ENCODE data around the gene D2HGDH.
A peak's percentile ranks its signal among the peaks of the same experiment; 100 is the strongest.

Gene D2HGDH

DNA sequence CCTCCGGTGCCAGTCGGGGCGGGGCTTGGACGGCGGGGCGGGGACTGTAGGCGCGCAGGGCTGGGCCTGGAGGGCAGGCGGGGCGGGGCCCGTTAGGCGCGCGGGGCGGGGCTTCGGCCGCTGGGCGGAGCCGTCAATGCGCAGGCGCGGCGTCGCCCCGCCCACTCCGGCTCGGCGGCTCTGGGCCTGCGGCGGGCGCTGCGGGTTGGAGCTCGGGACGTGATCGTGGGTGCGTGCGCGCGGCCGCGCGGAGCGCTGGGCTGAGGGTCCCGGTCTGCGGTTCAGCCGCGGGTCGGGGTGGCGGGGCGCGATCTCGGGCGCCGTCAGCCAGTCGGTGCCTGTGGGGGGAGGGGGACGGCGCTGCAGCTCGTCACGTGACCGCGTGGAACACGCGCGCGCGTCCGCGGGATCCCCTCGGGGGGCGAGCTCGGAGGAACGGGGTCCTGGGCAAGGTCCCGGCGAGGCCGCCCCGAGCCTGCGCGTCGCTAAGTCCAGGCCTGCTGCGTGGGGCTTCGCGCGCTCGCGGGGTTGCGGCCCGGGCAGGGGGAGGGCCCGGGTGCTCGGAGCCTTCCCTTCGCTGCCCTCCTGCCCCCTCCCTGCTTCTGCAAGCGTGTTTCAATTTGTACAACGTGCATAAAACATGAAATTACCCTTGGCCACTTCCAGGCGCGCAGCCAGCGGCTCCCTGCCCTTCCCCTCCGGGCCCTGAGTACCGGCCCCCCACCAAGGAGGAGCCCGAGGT is at the start of gene D2HGDH:
Gene D2HGDH (plus strand): TSS at position 164 of the 742 bp plus-strand sequence. CDS start 595 bp downstream, outside the sequence.
- no peak for FAIRE-seq

DNA sequence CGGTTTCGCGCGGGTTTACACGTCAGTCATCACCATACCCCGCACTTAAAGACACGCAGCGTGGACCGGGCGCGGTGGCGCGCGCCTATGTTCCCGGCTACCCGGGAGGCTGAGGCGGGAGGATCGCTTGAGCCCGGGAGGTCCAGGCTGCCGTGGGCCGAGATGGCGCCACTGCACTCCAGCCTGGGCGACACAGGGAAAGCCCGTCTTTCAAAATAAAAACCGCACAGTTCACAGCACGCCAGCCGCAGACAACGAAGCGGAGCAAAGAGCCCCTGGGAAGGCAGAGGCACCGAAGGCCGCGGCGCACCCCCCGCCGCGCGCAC is 48.1 kb upstream of the D2HGDH start:
- no peak for FAIRE-seq

DNA sequence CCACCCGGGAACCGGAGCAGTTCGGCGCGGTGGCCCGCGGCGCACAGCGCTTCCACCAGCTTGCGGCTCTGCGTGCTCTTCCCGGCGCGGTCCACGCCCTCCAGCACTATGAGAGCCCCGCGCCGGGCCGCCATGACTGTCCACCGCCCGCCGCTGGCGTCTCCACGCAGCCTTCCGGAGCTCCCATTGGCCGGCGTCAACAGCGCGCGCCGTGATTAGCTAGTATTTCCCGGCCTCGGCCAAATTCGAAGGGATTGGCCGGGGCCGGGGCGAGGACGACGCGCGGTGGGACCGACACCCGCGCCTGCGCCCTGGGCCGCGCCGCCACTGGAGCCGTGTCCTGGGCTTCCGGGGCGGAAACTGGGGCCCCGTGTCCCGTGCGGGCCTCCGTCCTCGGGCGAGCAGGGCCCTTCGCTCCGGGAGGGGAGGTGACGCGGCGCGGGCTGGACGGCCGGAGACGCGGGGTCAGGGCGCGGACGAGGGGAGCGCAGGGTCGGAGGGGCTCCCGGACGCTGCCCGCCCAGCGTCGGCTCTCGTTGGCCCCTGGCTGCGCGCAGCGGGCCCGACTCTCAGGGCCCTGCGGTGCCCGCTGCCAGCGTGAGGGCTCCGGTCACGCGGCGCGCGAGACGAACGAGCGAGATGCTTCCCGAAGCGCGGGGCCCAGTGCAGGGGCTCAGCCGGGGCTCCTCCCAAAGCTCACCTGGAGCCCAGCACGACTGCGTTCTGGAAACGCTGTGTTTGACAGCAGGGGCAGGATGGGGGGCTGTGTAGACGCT is 47.6 kb upstream of the D2HGDH start, which contains the start of gene DTYMK:
Gene DTYMK (minus strand): TSS at position 166 of the 776 bp plus-strand sequence. CDS start 32 bp downstream, at position 134.
- FAIRE-seq = no peak

DNA sequence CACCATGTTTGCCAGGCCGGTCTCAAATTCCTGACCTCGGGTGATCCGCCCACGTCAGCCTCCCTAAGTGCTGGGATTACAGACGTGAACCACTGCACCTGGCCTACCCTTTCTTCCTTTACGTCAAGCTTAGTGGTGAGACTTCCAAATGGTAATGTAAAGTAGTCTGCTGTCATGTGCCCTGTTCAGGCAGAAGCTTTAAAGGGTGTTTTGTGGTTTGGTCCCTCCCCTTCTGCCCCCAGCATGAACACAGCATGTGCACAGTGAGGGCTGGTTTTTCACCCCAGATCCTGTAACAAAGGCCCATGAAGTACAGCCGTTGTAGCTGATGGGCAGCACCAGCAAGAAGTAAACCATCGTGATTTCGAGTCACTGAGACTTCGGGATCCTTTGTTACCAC is 45.1 kb upstream of the D2HGDH start:
- FAIRE-seq = no peak

DNA sequence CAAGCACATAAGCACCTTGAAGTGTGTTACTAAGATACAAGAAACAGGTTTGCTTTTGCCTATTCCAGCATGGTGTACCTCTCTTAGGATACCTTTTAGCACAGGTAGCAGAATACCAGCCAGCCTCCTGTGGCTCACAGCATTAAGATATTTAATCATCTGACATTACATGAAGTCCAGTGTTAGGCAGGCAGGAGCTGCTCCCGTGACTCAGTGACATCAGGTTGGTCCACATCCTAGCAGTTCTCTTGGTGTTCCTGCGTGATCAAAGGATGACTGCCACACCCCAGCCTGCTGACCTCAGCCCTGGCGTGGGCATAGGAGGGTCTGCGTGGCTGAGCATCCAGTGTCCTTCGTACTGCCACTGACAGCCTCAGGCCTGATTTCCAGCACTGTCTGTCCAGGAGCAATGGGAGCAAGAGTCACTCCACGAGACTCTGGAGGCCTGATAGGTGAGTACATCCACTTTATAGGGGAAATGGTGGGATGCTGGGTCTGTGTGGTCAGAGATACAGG is 44.2 kb upstream of the D2HGDH start:
- no peak for FAIRE-seq

DNA sequence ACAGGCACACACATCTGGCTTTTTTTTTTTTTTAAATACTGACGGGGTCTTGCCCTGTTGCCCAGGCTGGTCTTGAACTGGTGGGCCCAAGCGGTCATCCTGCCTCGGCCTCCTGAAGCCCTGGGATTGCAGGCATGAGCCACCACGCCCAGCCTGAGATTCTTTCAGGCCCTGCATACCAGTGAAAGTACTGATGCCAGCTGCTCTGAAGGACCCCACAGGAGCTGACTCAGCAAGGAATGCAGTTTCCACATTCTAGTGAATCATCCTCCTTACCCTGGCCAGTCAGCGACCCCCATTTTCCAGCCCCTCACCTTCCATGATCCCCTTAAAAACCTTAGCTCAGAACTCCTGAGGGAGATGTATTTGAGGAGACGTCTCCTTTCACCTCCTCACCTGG is 42.0 kb upstream of the D2HGDH start:
- FAIRE-seq = no peak

DNA sequence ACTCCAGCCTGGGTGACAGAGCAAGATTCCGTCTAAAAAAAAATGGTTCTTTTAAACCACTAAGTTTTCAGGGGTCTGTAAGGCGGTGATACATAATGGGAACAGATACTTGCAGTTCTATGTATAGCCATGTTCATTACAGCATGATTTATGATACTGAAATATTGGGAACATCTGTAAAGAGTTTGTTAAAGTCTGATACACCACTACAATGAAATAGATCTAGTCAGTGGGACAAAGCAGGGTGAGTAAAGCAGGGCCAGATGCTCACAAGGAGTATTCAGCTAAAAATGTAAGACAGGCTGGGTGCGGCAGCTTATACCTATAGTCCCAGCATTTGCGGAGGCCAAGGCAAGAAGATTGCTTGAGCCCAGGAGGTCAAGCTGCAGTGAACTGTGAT is 38.8 kb upstream of the D2HGDH start:
- FAIRE-seq = no peak

DNA sequence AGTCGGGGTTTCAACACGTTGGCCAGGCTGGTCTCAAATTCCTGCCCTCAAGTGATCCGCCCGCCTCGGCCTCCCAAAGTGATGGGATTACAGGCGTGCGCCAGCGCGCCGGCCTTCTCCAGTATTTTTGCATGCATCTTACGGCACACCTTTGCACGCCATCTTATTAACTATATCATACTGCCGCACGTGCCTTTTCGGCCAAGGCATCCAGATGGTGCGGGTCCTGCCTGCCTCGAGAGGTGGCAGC is 33.4 kb upstream of the D2HGDH start:
- peak; percentile 42 for FAIRE-seq

DNA sequence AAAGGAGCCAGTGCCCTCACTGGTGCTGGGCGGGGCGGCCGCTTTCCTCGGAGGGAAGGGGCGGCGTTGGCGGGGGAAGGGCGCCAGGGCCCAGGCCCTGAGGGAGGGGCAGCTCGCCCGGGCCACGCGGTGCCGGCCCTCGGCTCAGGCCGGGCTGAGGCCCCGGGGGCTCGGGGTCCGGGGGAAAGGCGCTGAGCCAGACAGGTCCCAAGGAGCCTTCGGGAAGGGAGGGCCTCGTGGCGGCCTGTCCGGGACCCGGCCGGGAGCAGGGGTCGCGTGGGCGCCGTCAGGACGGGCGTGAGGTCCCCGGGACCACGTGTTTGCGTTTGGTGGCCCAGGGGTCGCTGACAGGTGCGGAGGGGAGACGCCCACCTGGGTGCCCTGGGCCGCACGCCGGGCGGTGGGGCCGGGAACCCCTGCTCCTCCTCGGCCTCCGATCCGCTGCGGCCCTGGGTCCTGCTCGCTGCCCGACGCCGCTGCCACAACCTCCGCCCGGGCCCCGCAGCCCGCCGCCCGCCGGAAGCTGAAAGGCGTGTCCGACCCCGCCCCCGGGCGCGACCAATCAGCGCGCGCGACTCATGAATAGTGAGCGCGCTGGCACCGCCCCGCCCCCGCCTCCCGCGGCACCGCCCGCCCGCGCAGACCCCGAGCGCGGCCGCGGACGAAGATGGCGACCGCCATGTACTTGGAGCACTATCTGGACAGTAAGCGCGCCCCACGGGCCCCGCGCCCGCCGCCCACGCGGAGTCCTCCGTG is 32.9 kb upstream of the D2HGDH start, which contains the start of gene ING5:
Gene ING5 (plus strand): TSS at position 641 of the 756 bp plus-strand sequence. CDS start 27 bp downstream, at position 668.
- no peak for FAIRE-seq

DNA sequence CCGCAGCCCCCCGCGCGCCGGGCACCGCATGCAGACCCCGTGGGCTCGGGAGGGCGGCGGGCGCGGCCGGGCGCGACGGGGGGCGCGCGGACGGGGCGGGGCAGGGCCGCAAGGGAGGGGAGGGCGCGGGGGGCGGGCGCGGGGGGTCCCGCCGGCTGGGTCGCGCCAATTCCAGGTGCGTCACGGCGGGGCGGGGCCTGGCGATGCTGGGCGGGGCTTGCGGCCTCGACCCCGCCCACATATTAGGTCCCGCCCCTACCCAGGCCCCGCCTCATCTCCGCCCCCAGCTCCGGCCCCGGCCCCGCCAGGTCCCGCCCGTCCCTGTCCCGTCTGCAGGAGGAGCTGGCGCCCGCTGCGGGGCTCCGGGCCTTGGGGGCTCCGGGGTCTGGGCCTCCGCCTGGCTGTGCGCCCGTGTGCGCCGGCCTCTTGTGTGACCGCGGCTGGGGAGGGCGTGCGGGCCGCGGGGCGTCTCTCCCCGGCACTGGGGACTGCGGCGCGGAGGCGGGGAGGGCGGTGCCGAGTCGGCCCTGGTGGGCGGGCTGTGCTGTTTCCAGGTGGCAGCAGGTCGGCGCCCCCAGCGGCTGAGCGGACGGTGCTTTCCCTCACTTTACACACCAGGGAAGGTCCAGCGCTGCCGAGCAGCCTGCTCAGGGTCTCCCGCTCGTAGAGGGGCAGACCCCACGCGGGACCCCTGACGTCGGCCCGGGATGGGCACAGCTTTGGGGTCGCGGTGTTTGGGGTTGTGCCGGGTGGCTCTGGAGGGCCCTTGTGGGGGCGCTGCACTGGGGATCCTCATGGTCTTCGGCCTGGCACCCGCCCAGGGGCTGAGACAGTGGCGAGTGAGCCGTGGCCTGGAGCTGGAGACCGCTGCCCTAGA is 32.0 kb upstream of the D2HGDH start:
- no peak for FAIRE-seq

DNA sequence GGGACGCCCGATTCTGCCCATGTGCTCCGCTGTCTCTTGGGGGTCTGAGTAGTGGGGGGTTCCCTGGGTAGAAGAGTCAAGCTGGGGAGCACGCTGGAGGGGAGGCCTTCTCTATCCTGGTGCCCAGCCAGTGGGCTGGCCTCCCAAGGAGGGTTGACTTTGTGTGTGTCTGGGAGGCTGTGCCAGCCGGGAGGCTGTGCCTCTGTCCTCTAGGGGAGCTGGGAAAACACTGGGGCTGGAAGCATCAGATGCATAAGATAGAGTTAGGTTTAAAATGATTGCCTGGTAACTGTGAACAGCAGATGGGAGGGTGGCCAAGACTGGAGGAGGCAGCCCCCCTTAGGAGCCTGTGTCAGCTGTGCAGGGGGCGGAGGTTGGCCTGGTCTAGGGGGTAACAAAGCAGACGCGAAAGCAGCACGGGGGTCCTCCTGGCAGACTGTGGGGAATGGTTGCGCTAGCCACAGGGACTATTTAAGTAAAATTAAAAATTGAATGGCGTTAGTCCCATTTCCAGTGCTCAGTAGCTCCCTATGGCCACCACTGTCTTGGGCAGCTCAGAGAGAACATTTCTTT is 31.3 kb upstream of the D2HGDH start:
- FAIRE-seq = no peak

DNA sequence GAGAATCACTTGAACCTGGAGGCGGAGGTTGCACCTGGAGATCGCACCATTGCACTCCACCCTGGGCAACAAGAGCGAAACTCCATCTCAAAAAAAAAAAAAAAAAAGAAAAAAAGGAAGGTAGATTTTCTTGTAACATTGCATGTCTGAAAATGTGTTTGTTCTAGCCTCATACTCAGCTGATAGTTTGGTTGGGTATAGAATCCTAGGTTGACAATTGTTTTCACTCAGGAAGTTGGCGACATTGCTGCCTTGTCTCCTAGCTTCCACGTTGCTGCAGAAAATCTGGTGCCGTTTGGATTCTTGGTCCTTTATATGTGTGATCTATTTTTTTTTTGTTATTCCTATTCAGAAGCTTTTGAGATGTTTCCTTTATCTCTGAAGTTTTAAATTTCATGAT is 27.9 kb upstream of the D2HGDH start:
- FAIRE-seq = no peak

DNA sequence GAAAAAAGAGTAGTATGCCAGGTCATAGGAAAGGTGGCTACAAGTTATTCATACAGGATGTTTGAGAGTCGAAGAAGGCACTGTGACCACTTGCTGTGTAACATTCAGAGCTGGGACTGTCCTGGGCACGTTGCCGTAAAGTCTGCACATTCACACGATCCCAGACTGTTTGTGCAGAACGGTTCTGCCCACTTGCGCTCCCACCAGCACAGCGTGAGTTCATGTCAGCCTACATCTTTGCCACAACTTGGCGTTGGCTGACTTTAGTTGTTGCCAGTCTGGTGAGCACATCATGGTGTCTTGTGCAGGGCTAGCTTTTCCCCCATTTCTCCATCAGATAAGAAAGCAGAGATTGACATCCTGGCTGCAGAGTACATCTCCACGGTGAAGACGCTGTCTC is 25.6 kb upstream of the D2HGDH start:
- no peak for FAIRE-seq

DNA sequence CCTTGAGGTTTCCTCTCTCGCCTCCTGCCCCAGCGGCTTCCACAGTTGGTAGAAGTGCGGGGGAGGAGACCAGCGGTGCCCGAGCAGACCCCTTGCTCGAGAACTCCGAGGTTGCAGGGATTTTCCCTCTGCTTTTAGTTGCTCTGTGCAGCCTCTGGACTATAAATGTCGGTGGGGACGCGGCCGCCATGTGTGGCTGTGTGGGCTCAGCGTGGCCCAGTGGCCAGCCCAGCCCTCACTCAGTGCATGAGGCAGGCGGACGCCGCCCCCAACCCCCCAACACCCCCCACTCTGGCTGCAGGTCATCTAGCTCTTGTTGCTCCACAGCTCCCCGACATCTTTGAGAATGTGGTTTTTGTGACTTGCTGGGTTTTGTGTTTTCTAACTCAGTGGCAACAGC is 15.3 kb upstream of the D2HGDH start:
- FAIRE-seq = no peak

DNA sequence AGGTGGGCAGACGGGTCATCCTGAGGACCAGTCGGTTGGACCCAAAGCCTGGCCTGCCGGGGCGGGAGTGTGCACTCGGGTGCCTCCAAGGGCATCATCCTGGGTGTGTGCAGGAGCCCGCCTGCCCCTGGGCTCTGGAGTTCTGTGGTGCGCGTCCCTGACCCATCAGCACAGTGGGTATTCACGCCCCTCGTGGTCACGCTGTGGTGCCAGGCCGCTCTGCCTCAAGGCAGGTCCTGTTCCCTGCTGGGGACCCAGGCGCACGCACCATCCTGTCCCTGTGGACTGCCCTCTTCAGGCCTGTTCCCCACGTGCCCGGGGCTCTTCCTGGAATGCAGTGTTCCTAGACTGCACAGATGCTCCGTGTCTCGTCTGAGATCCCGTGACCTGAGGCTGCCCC is 14.3 kb upstream of the D2HGDH start:
- no peak for FAIRE-seq

DNA sequence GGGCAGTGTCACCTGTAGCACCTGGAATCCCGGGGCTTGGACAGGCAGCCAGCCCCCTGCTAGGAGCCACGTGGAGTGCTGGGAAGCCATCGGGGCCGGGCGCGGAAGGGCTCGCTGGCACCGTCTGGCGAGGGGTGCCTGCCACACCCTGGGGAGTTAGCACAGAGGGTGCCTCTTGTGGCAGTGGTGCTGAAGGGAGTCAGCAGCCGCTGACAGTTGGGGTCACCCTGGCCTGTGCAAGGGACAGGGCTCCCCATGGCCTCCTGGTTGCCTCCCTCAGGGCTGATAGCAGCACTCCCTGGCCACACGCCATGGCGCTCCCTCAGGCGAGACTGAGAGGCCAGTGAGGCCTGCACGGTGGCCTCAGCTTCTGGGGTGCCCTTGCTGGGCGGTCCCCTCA is 13.9 kb upstream of the D2HGDH start:
- FAIRE-seq = no peak

DNA sequence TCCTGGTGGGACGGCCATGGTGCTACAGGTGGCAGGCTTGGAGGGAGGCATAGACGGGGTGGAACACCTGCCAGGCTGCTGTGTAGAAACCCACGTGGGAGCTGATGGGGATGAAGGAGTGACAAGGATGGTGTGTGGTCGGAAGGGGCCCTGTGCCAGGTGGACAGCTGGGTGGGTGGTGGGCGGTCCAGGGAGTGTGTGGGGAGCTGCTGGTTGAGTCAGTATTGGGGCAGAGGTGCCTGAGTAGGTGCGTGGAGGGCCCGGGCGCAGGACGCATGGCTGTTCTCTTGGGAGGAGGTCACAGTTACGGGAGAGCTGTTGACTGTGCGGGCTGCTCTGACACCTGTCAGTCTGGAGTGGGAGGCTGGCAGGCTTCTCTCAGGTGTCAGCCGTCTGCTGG is 12.6 kb upstream of the D2HGDH start:
- no peak for FAIRE-seq

DNA sequence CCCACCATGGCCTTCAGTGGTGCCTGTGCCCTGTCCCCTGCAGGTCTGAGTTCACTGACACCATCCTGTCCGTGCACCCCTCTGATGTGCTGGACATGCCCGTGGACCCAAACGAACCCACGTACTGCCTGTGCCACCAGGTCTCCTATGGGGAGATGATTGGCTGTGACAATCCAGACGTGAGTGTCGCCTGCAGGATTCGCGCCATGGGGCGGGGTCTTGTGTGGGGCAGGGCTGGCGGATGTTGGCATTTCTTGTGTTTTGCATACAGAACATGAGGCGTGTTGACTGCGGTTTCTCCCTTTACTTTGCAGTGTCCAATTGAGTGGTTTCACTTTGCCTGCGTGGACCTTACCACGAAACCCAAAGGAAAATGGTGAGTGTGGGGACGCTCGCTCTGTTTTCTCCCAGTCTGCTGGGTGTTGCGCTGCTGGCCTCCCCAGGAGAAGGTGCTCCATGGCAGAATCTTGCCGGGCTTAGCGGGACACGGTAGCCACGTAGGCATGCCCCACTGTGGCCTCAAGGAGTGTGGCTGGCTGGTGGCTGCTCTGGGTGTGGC is 11.5 kb upstream of the D2HGDH start:
- no peak for FAIRE-seq

DNA sequence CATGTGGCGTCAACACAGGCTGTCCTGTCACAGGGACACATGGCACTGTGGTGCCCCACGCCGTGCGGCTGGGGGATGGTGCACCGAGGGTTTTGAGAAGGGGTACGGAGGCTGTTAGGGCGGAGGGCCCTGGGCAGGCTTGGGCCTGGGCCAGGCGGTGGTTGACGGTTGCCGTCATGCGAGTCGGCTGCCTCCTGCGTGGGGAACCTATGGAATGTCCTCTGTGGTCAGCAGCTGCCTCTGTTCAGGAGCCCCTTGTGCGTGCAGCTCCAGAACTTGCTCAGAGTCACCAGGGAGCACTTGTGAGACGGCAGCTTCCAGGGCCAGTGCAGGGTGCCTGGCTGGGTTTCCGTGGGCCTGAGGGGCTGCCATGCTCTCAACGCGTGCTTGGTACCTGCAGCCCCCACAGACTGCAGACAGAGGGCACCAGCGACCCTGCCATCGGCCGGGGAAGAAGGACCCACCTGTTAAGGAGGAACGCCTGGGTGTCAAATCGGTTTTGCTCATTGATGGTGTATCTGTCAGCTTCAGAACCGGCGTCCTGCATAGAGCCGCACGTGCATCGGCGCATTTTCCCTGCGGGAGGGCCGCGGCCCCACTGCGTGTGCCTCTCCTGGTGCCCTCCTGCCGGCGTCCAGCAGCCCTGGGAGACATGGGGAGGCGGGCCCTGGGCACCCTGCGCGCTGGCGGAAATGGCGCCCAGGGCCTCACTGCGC is 10.0 kb upstream of the D2HGDH start:
- no peak for FAIRE-seq

DNA sequence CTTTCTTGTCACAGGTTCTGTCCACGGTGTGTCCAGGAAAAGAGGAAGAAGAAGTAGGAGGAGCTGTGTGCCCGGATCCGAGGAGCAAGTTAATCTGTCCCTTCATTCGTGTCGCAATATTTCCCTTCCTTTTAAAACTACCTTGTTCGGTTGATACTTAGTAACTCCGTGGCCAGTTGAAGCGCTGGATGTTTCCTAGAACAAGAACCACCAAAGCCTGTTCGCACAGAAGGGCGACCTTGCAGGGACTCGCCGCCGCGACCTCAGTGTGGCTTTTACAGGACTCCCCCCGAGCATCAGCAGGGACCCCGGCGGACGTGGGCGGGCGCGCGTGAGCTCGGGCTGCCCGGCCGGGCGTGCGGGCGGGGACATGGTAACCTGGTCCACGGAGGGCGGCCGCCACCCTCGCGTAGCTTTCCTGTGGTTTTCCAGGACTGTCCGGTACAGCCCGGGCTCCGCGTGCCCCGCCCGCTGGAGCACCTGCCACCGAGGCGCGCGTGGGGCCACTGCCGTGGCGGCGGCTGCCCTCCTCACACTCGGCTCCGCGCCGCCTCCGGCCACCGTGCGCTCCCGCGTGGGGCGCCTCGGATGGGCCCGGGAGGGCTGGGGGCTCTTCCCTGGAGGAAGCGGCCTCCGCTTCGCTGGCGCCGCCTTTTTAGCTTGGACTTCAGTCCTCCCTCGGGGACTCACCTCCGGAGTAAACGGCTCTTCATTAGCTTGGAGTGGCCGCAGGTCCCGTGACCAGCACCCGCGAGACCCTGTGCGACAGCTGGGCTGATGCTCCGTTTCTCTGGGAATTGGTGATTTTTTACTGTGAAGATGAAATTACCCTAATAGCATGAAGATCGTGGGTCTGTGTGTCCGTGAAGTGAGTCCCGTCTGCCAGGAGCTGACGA is 9.2 kb upstream of the D2HGDH start:
- no peak for FAIRE-seq
